GM18499 (cell line): ENCODE data around the gene ESPNL.
"Not testable (repeated sequence)": the region's sequence is repeated elsewhere in the genome, so short reads cannot be mapped to it uniquely, and the experiment has no call there.

Source experiments
- ATAC-seq: cut with Tn5 transposase; IDR thresholded peaks from one replicate; pipeline ENCODE4 v1.9.1; 2021; ENCODE audit warnings: moderate number of reproducible peaks; ENCODE audit not compliant: insufficient read depth, unreplicated experiment

The ESPNL gene

GRCh38 chr2:238114331-238114841, 14.2 kb downstream of the ESPNL start:
- no peak for ATAC-seq

- no peak for ATAC-seq
Observed at GRCh38 chr2:238114851-238115660, 14.9 kb downstream of the ESPNL start.

GRCh38 chr2:238115709-238116108, 15.6 kb downstream of the ESPNL start:
- ATAC-seq, result not testable (repeated sequence)

DNA sequence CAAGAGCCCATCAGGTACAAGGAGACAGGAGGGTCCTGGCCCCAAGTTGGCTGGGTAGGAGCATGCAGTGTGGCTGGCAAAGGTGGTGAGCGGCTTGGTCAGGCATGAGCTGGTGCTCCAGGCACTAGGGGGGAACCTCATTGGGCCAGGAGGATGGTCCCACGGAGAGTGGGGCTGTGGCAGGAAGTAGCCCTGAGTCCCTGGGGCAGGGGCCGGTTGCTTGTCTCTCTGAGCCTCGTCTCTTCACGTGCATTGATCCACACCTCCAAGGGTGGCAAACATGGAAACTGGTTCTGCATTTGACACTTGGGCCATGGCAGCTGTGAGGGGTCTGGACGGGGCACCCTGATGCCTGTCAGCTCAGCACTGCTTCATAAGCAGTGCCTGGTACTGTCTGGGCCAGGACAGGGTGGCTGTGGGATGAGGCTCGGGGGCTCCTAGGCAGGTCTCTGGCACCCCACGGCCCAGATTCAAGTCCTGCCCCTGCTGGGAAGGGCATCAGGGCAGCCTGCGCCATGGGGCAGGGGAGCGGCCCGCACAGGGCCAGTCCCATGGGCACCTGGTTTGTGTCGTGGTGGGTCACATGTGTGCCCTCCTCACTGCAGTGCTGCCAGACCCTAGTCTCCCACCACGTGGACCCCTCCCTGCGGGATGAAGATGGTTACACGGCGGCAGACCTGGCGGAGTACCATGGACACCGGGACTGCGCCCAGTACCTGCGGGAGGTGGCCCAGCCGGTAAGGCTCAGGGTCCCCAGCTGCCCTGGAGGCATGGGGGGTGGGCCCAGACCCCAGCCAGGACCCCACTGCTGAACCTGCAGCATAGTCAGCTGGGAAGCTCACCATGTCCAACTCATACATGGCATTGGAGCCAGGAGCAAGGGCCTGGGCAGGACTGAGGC, 16.4 kb downstream of the ESPNL start:
- ATAC-seq, result no peak

- ATAC-seq, result no peak
Observed at GRCh38 chr2:238117199-238118154, 17.3 kb downstream of the ESPNL start.

- no peak for ATAC-seq
Observed at GRCh38 chr2:238119756-238120462, 19.8 kb downstream of the ESPNL start.

- ATAC-seq, result no peak
Observed at GRCh38 chr2:238120463-238121298, 20.5 kb downstream of the ESPNL start.

DNA sequence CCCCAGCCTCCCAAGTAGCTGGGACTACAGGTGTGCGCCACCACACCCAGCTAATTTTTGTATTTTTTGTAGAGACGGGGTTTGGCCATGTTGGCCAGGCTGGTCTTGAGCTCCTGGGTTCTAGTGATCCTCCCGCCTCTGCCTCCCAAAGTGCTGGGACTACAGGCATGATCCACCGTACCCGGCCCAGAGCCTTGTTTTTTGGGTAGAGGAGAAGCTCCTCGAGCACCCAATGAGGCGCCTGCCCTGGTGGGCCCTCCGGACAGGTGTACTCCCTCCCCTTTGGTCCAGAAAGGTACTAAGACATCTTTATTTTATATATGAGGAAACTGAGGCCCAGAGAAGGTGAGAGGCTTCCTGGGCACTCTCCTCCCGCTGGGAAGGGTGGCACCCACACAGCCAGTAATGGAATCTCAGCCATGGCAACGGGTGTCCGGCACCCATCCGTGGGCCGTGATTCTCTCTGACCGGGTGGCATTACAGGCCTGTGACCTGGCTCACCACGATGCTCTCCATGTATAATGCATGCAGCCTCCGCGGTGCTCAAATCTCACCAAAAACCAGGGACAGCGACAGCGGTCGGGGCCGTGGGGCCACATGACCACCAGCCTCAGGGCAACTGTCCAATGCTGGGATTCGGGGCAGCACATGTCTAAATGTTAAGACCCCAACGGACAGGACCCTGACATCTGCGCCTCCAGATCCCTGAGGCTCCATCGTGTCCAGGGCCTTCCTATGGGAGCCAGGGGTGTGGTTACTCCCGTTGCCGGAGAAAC, 21.6 kb downstream of the ESPNL start:
- no peak for ATAC-seq

DNA sequence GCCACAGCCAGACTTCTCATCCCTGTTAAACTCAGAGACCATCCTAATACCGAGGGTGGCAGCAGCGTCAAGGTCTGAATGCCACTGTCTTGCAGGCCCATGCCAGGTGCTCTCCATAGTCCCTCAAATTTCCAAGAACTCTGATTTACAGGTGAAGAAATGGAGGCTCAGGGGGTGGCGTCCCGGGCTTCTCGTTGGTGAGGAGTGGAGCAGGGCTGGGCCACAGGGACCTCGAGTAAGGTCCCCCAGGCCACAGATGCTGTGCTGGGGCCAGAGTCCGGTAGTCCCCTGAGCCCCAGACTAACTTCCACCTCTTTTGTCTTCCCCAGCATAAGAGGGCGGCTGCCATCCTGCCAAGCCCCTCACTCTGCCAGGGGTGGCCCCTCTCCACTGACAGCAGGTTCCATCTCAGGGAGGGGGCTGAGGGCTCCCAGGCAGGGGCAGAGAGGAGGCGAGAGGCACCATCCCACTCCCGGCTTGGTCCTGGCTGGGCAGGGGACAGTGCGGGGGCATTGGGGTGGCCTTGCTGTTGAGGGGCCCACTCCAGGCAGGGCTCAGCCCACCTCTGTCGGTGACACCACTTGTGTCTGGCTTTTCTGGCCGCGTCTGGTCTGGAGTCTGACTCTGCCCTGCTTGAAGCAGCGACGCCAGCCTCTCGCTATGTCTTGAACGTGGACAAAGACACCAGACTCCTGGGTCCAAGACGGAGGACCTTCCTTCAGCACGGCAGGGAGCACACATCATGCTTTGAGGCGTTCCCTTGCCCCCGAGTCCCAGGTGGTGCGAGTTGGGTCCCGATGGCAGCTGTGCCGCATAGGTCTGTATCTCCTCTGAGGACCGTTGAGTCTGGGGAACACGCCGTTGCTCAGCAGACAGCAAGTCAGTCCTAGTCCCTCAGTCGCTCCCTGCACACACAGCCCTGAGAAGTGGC, 22.4 kb downstream of the ESPNL start:
- no peak for ATAC-seq

- ATAC-seq, result no peak
Observed at GRCh38 chr2:238123218-238123971, 23.3 kb downstream of the ESPNL start.

- no peak for ATAC-seq
Observed at GRCh38 chr2:238123991-238124470, 23.9 kb downstream of the ESPNL start.

GRCh38 chr2:238124488-238125126, 24.5 kb downstream of the ESPNL start:
- no peak for ATAC-seq

DNA sequence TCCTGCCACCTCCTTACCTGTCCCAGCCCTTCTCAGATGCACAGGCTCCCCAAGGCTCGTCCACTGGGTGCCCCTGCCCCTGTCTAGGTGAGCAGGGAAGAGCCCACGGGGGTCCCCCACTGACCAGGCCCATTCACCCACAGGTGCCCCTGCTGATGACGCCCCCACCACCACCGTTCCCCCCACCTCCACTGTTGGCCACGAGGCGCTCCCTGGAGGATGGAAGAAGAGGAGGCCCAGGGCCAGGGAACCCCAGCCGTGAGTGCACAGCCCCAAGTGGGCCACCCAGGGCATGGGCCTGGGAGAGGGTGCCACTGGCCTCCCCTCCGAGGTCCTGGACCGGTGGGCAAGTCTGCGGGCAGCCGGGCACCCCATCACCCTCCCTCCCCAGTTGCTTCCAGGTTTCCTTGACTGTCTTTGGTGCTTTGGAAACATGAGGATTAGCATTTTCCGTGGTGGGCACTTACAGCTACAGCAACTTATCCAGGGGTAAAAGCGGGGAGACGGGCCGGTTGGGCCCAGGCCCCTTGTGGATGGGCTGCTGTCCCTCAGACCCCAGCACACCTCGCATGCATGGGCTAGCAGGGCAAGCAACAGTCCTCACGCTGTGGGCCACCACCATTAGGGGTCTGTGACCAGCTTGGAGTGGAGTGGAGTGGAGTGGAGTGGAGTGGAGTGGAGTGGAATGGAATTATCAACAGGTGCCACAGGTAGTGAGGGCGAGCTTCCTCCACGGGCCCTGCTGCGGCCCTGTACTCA, 25.2 kb downstream of the ESPNL start:
- ATAC-seq, result no peak

GRCh38 chr2:238126338-238126737, 26.2 kb downstream of the ESPNL start:
- no peak for ATAC-seq

GRCh38 chr2:238126775-238127164, 26.6 kb downstream of the ESPNL start:
- ATAC-seq, result no peak
